SU-DHL-6 (cell line): ENCODE results near the gene LTBP1.

ENCODE experiments used
- EZH2phosphoT487 ChIP-seq: fragments of 200-600 bp; sonication (generic), shearing (Covaris generic); conservative IDR thresholded peaks from 2 replicates; pipeline ENCODE4 v1.6.1; 2018; ENCODE audit warnings: mild to moderate bottlenecking, antibody characterized with exemption, low read length, moderate library complexity, mixed read lengths
- TF ChIP-seq, protein P1 (sequence below): fragments of 200-600 bp; sonication (generic); IDR thresholded peaks from one replicate; pipeline ENCODE4 v1.5.1; 2017; ENCODE audit warnings: antibody characterized with exemption, mild to moderate bottlenecking, low read length, moderate library complexity; ENCODE audit not compliant: insufficient read depth, poor library complexity, severe bottlenecking

DNA sequence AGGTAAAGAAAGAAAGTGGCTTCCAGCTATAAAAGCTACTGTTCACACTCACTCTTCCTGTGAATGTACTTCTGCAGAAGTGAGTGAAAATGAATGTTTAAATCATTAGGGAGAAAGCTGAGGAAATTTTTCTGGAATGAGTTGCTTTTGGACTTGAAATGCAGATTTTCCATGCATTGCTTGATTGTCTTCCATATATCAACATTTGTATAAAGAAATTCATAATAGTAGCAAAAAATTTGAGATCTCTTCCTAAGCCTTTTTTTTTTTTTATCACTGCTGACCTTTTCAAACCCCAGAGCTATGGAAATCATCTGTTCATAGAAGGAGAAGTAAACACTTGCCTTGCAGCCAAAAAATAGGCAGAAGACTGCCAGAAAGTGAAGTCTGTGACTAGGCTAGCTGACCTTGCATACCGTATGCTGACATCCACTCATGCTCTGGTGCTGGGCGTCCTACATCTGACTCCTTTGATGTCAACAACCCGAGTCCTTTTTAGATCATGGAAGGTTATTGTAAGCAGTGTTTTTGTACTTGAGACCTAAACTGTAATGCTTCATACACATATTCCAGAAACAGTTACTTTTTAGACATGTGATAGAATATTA is 375.2 kb downstream of the LTBP1 start:
- TF ChIP-seq, protein P1, sequence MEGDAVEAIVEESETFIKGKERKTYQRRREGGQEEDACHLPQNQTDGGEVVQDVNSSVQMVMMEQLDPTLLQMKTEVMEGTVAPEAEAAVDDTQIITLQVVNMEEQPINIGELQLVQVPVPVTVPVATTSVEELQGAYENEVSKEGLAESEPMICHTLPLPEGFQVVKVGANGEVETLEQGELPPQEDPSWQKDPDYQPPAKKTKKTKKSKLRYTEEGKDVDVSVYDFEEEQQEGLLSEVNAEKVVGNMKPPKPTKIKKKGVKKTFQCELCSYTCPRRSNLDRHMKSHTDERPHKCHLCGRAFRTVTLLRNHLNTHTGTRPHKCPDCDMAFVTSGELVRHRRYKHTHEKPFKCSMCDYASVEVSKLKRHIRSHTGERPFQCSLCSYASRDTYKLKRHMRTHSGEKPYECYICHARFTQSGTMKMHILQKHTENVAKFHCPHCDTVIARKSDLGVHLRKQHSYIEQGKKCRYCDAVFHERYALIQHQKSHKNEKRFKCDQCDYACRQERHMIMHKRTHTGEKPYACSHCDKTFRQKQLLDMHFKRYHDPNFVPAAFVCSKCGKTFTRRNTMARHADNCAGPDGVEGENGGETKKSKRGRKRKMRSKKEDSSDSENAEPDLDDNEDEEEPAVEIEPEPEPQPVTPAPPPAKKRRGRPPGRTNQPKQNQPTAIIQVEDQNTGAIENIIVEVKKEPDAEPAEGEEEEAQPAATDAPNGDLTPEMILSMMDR = no peak
- no peak for TF ChIP-seq EZH2phosphoT487
